NCI-H2171 (cell line): ENCODE results near the gene APOD.

Experiments used
- DNase-seq: peaks from one replicate; lab custom pipeline; 2025; lab: John Stamatoyannopoulos, UW

APOD gene

GRCh38 chr3:195524171-195524896 lies 59.4 kb downstream of the APOD start:
- DNase-seq = no peak

DNA sequence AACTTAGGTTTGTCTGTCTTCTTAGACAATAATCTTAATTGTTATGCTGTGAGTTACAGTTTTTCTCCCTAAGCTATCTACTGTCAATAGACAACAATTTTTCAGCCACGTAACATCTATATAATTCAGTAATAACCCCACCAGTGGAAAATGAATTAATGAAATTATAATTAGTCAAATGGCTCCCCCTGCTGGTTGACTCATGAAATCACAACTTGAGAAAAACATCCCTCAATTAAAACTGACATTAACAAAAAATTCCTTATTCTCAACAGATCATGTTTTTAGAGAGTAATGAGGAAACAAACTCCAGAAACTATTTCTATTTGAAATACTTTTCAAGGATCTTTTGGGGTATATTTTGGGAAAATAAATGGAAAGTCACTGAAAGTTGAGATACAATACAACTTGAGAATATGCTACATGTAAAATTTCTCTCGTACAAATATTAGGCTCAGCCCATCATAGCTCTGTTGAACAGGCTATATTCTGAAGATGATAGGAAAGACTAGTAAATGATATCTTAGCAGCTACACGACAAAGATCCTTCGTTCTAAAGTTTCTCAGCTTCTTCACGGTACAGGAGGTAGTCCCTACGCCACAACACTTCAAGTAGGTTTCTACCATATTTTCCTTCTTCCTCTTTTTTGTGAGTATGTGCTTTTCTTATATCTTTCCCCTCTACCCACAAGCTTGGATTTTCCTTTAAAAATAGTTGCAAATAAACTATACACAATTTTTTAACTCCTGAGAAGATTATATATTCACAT lies 61.3 kb downstream of the APOD start:
- peak; percentile 9 for DNase-seq
